CD4-positive, alpha-beta T cell treated with Interleukin-17A for 4 hours (primary cell): ENCODE data around the gene PRIMA1.

Source experiments
- DNase-seq: peaks from one replicate; pipeline ENCODE4 v3.0.0-alpha.2; 2020; ENCODE audit warnings: mixed read lengths

PRIMA1 gene

GRCh38 chr14:93794756-93795155 lies 6.5 kb upstream of the PRIMA1 start:
- DNase-seq = no peak

- DNase-seq = no peak
Measured at GRCh38 chr14:93793555-93794324, 5.5 kb upstream of the PRIMA1 start.

GRCh38 chr14:93792391-93792790 lies 4.1 kb upstream of the PRIMA1 start:
- DNase-seq = no peak

GRCh38 chr14:93790966-93791365 lies 2.7 kb upstream of the PRIMA1 start:
- no peak for DNase-seq

- DNase-seq = no peak
Measured at GRCh38 chr14:93789228-93790130, 1.2 kb upstream of the PRIMA1 start.

GRCh38 chr14:93788543-93789227 lies 400 bp upstream of the PRIMA1 start:
- no peak for DNase-seq

- no peak for DNase-seq
Measured at GRCh38 chr14:93787465-93788292, 606 bp downstream of the PRIMA1 start.

- DNase-seq = no peak
Measured at GRCh38 chr14:93785423-93785822, 2.9 kb downstream of the PRIMA1 start.

GRCh38 chr14:93784878-93785277 lies 3.4 kb downstream of the PRIMA1 start:
- DNase-seq = no peak

- no peak for DNase-seq
Measured at GRCh38 chr14:93780813-93781400, 7.4 kb downstream of the PRIMA1 start.

GRCh38 chr14:93778856-93779629 lies 9.2 kb downstream of the PRIMA1 start:
- no peak for DNase-seq

GRCh38 chr14:93778453-93778852 lies 9.8 kb downstream of the PRIMA1 start:
- DNase-seq = no peak

GRCh38 chr14:93775744-93776143 lies 12.5 kb downstream of the PRIMA1 start:
- no peak for DNase-seq

- no peak for DNase-seq
Measured at GRCh38 chr14:93775158-93775557, 13.1 kb downstream of the PRIMA1 start.

- DNase-seq = no peak
Measured at GRCh38 chr14:93772263-93772662, 16.0 kb downstream of the PRIMA1 start.

- no peak for DNase-seq
Measured at GRCh38 chr14:93765970-93766369, 22.3 kb downstream of the PRIMA1 start.

GRCh38 chr14:93765155-93765554 lies 23.1 kb downstream of the PRIMA1 start:
- no peak for DNase-seq

GRCh38 chr14:93764211-93764659 lies 24.1 kb downstream of the PRIMA1 start:
- no peak for DNase-seq

- no peak for DNase-seq
Measured at GRCh38 chr14:93759719-93760307, 28.5 kb downstream of the PRIMA1 start.

- no peak for DNase-seq
Measured at GRCh38 chr14:93757206-93757605, 31.1 kb downstream of the PRIMA1 start.

- no peak for DNase-seq
Measured at GRCh38 chr14:93753647-93754046, 34.6 kb downstream of the PRIMA1 start.
